Transverse colon (tissue), 4 donors: Measurements from ENCODE around the gene DEDD. TPM values are rescaled to one million over a fixed set of nuclear protein-coding genes. Genes with fewer than 3 reads are reported as not detected.

Experiments
- DNase-seq: peaks from one replicate; pipeline ENCODE4 v3.0.0-alpha.2; 2019
- H3K27ac ChIP-seq, 4 donors: fragments of 200-600 bp; sonication (generic); 2 replicates each; pipeline ENCODE4 v1.5.1; 2016 to 2018; ENCODE audit warnings: inconsistent platforms in 4 of 4
- H3K27me3 ChIP-seq: fragments of 200-600 bp; sonication (generic); 2 replicates; pipeline ENCODE4 v1.5.1; 2017; ENCODE audit warnings: inconsistent platforms
- H3K36me3 ChIP-seq, 4 donors: fragments of 200-600 bp; sonication (generic); 2 replicates each; pipeline ENCODE4 v1.5.1; 2017 to 2019; ENCODE audit warnings: inconsistent platforms in 4 of 4
- H3K4me1 ChIP-seq, 4 donors: fragments of 200-600 bp; sonication (generic); 2 replicates each; pipeline ENCODE4 v1.5.1; 2017 to 2020; ENCODE audit warnings: inconsistent platforms in 4 of 4
- H3K4me3 ChIP-seq, 4 donors: fragments of 200-600 bp; sonication (generic); 1 replicate in 1 of 4; 2 replicates in 3 of 4; pipeline versions ENCODE4 v1.5.1 to v1.6.1; 2017 to 2019; ENCODE audit warnings: inconsistent platforms in 4 of 4
- H3K9me3 ChIP-seq, 2 donors: fragments of 200-600 bp; sonication (generic); 2 replicates each; pipeline ENCODE4 v1.5.1; 2017 to 2019; ENCODE audit warnings: inconsistent platforms in 2 of 2
- EP300 ChIP-seq: sonication (generic); formaldehyde crosslinking; IDR thresholded peaks from one replicate; pipeline ENCODE4 v1.6.1; 2017; ENCODE audit warnings: antibody characterized with exemption, low read depth
- POLR2A ChIP-seq: fragments of 450-650 bp; IDR thresholded peaks from one replicate; pipeline ENCODE4 v1.6.1; 2016; ENCODE audit warnings: antibody characterized with exemption, mild to moderate bottlenecking, moderate library complexity
- POLR2AphosphoS5 ChIP-seq, 3 donors: sonication (generic); formaldehyde crosslinking; IDR thresholded peaks; one replicate each; pipeline ENCODE4 v1.6.1; 2016; ENCODE audit warnings: antibody characterized with exemption in 3 of 3
- WGBS, 2 donors: methylation state at CpG; one replicate each; pipeline ENCODE4 v1.1.5; 2018; ENCODE audit warnings: low coverage in 1 of 2; 5-methylcytosine and 5-hydroxymethylcytosine counted together
- in situ Hi-C, 4 donors: fragments of 200-750 bp; cut with MboI; loops; one replicate each; pipeline versions ENCODE4 v1.15.0 to v1.15.1; 2017; ENCODE audit warnings: low sequenced_read_pairs in 3 of 4, low pct_ligation_motif_present in 1 of 4, low pct_unique_long_range_greater_than_20kb in 1 of 4
- intact Hi-C: fragments of 100-400 bp; cut with DNase I; formaldehyde crosslinking; loops from one replicate; pipeline ENCODE4 v1.15.1; 2023; ENCODE audit warnings: low total_unique reads
- total RNA-seq, 4 donors: library from RNA; depleted of rRNA; stranded (reverse); fragments of >200 nt; gene quantifications; one replicate each; pipeline ENCODE4 v1.1.0, GENCODE V29; 2016
- TF ChIP-seq, protein P1 (sequence below), 5 experiments: fragments of 200-600 bp in 3 of 5; fragments of 450-650 bp in 2 of 5; sonication (generic) in 3 of 5; IDR thresholded peaks; 1 replicate in 2 of 5; 2 replicates in 3 of 5; pipeline ENCODE4 v1.5.1; 2016 to 2017; ENCODE audit warnings: antibody characterized with exemption in 5 of 5, inconsistent platforms in 3 of 5, mild to moderate bottlenecking in 2 of 5, moderate library complexity in 1 of 5

The DEDD gene
- total RNA-seq, 4 donors from 2014 or later = 30.3 to 73.7 (median 38.6) TPM

- TF ChIP-seq POLR2A (no peak), EP300 (no peak), POLR2AphosphoS5 (IDR thresholded peaks at IDR 0.05) (no peak)
- no peak for DNase-seq
- in situ Hi-C loops = no loop called here
- peaks cover 6 to 39% (median 9%) of the 10 kb centered on the region in 4 donors for H3K4me1 ChIP-seq
- H3K27ac ChIP-seq = no peak overlapping the region
- no peaks in the 10 kb centered on the region for H3K27me3 ChIP-seq
- no peak overlapping the region for H3K4me3 ChIP-seq
- no peaks in the 10 kb centered on the region for H3K9me3 ChIP-seq
- 86% methylated on average over 2 of the region's 2 CpGs; no CpG with 5 or more reads in 1 of the 2 donors for WGBS, 2 donors
- H3K36me3 ChIP-seq = no peaks in the 10 kb centered on the region
- intact Hi-C loops = no loop called here
These were observed 20.9 kb downstream of the DEDD start for GRCh38 chr1:161111527-161111926.

DNA sequence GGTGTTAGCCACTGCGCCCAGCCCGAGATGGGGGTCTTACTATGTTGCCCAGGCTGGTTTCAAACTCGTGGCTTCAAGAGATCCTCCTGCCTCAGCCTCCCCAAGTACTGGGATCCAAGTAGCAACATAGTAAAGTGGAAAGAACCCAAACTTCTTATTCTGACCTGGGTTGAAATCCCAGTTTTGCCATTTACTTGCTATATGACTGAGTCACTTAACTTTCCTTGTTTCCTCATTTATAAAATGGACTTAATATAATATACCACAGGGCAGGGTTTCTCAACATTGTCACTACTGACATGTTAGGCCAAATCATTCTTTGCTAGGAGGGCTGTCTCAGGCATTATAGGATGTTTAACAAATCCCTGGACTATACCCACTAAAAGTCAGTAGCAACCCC, 21.4 kb downstream of the DEDD start:
- intact Hi-C loops (no loop called here), in situ Hi-C loops (no loop called here)
- WGBS, 2 donors = 88% methylated on average over 3 of the region's 3 CpGs; no CpG with 5 or more reads in 1 of the 2 donors

DNA sequence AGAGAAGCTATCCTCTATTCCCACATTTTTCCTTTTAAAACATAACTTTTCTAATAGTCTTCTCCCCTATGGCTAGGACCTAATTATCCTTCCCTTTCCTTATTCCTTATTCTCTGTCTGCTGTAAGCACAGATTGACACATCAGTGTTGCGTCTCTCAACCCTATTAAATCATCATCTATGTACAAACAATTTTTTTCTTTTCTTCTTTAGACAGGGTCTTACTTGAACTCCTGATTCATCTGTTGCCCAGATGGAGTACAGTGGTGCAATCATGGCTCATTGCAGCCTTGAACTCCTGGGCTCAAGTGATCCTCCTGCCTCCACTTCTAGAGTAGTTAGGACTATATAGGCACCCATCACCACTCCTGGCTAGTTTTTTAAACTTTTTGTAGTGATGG, 26.0 kb downstream of the DEDD start:
- intact Hi-C loops (no loop called here), in situ Hi-C loops (no loop called here)
- Histone ChIP-seq H3K36me3 (peaks cover 0 to 6% (median 0%) of the 10 kb centered on the region in 4 donors), H3K27me3 (no peaks in the 10 kb centered on the region), H3K4me3 (no peak overlapping the region), H3K27ac (no peak overlapping the region), H3K4me1 (no peaks in the 10 kb centered on the region), H3K9me3 (no peaks in the 10 kb centered on the region)
- no peak for DNase-seq
- WGBS, 2 donors = 92 to 95% methylated on average over 1 of the region's 1 CpG
- TF ChIP-seq POLR2AphosphoS5 (IDR thresholded peaks at IDR 0.05) = no peak
- no peak for TF ChIP-seq POLR2A
- TF ChIP-seq, protein P1, sequence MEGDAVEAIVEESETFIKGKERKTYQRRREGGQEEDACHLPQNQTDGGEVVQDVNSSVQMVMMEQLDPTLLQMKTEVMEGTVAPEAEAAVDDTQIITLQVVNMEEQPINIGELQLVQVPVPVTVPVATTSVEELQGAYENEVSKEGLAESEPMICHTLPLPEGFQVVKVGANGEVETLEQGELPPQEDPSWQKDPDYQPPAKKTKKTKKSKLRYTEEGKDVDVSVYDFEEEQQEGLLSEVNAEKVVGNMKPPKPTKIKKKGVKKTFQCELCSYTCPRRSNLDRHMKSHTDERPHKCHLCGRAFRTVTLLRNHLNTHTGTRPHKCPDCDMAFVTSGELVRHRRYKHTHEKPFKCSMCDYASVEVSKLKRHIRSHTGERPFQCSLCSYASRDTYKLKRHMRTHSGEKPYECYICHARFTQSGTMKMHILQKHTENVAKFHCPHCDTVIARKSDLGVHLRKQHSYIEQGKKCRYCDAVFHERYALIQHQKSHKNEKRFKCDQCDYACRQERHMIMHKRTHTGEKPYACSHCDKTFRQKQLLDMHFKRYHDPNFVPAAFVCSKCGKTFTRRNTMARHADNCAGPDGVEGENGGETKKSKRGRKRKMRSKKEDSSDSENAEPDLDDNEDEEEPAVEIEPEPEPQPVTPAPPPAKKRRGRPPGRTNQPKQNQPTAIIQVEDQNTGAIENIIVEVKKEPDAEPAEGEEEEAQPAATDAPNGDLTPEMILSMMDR (IDR thresholded peaks at IDR 0.05) = no peak
- TF ChIP-seq EP300 = no peak

More for the DNA sequence above, 21.4 kb downstream of the DEDD start:
- H3K9me3 ChIP-seq = no peaks in the 10 kb centered on the region
- H3K4me3 ChIP-seq = no peak overlapping the region
- no peaks in the 10 kb centered on the region for H3K36me3 ChIP-seq
- H3K27me3 ChIP-seq = no peaks in the 10 kb centered on the region
- H3K4me1 ChIP-seq = peaks cover 3 to 35% (median 5%) of the 10 kb centered on the region in 4 donors
- H3K27ac ChIP-seq = no peak overlapping the region
- TF ChIP-seq EP300 = no peak
- TF ChIP-seq POLR2AphosphoS5 (IDR thresholded peaks at IDR 0.05) = no peak
- TF ChIP-seq, protein P1 (IDR thresholded peaks at IDR 0.05) = no peak
- TF ChIP-seq POLR2A = no peak
- DNase-seq = no peak

DNA sequence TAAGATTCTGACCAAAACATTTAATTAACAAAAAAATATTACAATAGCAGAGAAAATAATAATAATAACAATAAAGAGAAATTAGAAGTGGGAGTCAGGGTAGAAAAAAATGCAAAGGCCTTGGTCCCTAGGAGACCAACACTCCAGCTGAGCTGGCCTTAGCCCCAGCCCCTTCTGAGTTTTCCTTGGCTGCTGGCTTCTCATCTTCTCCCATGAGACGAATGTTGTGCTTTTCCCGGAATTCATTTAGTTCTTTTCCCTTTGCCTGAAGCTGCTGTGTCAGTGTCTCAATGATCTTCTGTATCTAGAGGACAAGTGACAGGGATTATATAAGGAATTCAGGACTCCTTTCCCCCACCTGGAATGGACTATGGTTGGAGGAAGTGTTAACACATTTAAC, 31.9 kb downstream of the DEDD start:
- TF ChIP-seq EP300 (no peak), POLR2AphosphoS5 (IDR thresholded peaks at IDR 0.05) (no peak), POLR2A (no peak)
- TF ChIP-seq, protein P1 (IDR thresholded peaks at IDR 0.05) = no peak
- no peak overlapping the region for H3K27ac ChIP-seq
- no peaks in the 10 kb centered on the region for H3K27me3 ChIP-seq
- no peak overlapping the region for H3K4me3 ChIP-seq
- intact Hi-C loops = no loop called here
- no peaks in the 10 kb centered on the region for H3K9me3 ChIP-seq
- 84 to 88% methylated on average over 2 of the region's 2 CpGs for WGBS, 2 donors
- DNase-seq = no peak
- peaks cover 0 to 9% (median 6%) of the 10 kb centered on the region in 4 donors for H3K36me3 ChIP-seq
- H3K4me1 ChIP-seq = peaks cover 6 to 20% (median 9%) of the 10 kb centered on the region in 4 donors
- in situ Hi-C loops = no loop called here
